HepG2 (cell line): Measurements from ENCODE around the gene PRR27. TPM values are rescaled to one million over a fixed set of nuclear protein-coding genes. Genes with fewer than 3 reads are reported as not detected.

Experiments used
- ATAC-seq: fragments of 200-7000 bp; cut with Tn5 transposase; 3 replicates; pipeline ENCODE4 v1.9.1; 2020; ENCODE audit warnings: mild to moderate bottlenecking, moderate library complexity
- BruUV-seq: library from RNA; stranded (reverse); fragments of 400-500 nt; replicated peaks from 2 replicates; lab custom pipeline; 2021; lab: Mats Ljungman, UMichigan
- CTCF ChIA-PET: fragments of 300-600 bp; formaldehyde crosslinking; extraction: SDS; loops from one replicate; lab custom pipeline; 2021; ENCODE audit warnings: low total read pairs, inconsistent platforms, low intra/inter-chr PET ratio; lab: Yijun Ruan, JAX
- POLR2A ChIA-PET: fragments of 350-600 bp; sonication (Branson Sonifier 250); formaldehyde crosslinking; loops from one replicate; lab custom pipeline; 2020; ENCODE audit warnings: antibody characterized with exemption, inconsistent platforms; lab: Yijun Ruan, JAX
- DNase-seq: peaks from one replicate; pipeline ENCODE4 v3.0.0-alpha.2; 2015; ENCODE audit warnings: low spot score
- FAIRE-seq: peaks from 3 replicates; lab custom pipeline; 2011; peaks lifted over from hg19 to GRCh38; lab: Jason Lieb, UNC
- H2AFZ ChIP-seq: one replicate; pipeline ENCODE4 v1.6.1; 2011; ENCODE audit warnings: low read length, inconsistent platforms
- H3K27ac ChIP-seq: fragments of 300-600 bp; 3 replicates; pipeline ENCODE4 v1.8.0; 2011; ENCODE audit warnings: mixed run types, mild to moderate bottlenecking, mixed read lengths, low read length, inconsistent platforms; ENCODE audit not compliant: insufficient read depth; ENCODE audit errors: extremely low read length
- H3K27me3 ChIP-seq, 2 experiments: fragments of 200-600 bp in 1 of 2; 2 replicates in 1 of 2; 3 replicates in 1 of 2; pipeline versions ENCODE4 v1.6.0 to v1.8.0; 2011; ENCODE audit warnings: low read length in 2 of 2, mild to moderate bottlenecking in 2 of 2, moderate library complexity in 2 of 2, inconsistent platforms in 1 of 2; ENCODE audit not compliant: insufficient read depth in 2 of 2, control insufficient read depth in 1 of 2
- H3K36me3 ChIP-seq, 2 experiments: fragments of 200-600 bp in 1 of 2; replicated peaks in 1 of 2; 2 replicates in 1 of 2; 3 replicates in 1 of 2; pipeline versions ENCODE4 v1.5.1 to v1.8.0; 2011; ENCODE audit warnings: low read length in 2 of 2, inconsistent platforms in 1 of 2; ENCODE audit not compliant: insufficient read depth in 2 of 2, control insufficient read depth in 1 of 2
- H3K4me1 ChIP-seq: 2 replicates; pipeline ENCODE4 v1.5.1; 2012; ENCODE audit warnings: low read length, inconsistent platforms; ENCODE audit not compliant: insufficient read depth
- H3K4me2 ChIP-seq: 2 replicates; pipeline ENCODE4 v1.6.0; 2011; ENCODE audit warnings: low read depth, low read length, inconsistent platforms
- H3K4me3 ChIP-seq, 3 experiments: fragments of 200-600 bp in 1 of 3; sonication (generic), shearing (Covaris generic) in 1 of 3; replicated peaks in 1 of 3; 2 replicates each; pipeline ENCODE4 v1.5.1; 2011 to 2016; ENCODE audit warnings: low read length in 3 of 3, inconsistent platforms in 2 of 3, low read depth in 2 of 3, mild to moderate bottlenecking in 2 of 3, control low read depth in 1 of 3, mixed read lengths in 1 of 3; ENCODE audit not compliant: insufficient read depth in 1 of 3
- H3K79me2 ChIP-seq: one replicate; pipeline ENCODE4 v1.6.1; 2011; ENCODE audit warnings: low read length, inconsistent platforms; ENCODE audit not compliant: insufficient read depth
- H3K9ac ChIP-seq: 2 replicates; pipeline ENCODE4 v1.6.0; 2011; ENCODE audit warnings: mild to moderate bottlenecking, low read depth, low read length, inconsistent platforms; ENCODE audit not compliant: insufficient read depth
- H3K9me3 ChIP-seq: 2 replicates; pipeline ENCODE4 v1.5.1; 2012; ENCODE audit warnings: mild to moderate bottlenecking, low read length
- H4K20me1 ChIP-seq: 2 replicates; pipeline ENCODE4 v1.6.0; 2011; ENCODE audit warnings: inconsistent platforms, mild to moderate bottlenecking, low read length, moderate library complexity; ENCODE audit not compliant: insufficient read depth
- AGO2 ChIP-seq: fragments of 200-400 bp; formaldehyde crosslinking; optimal IDR thresholded peaks from 2 replicates; pipeline ENCODE3; 2017; ENCODE audit warnings: mild to moderate bottlenecking, low read depth, low read length, moderate library complexity
- CEBPB ChIP-seq: IDR thresholded peaks from 2 replicates; pipeline ENCODE4 v1.6.1; 2011; ENCODE audit warnings: low read depth, low read length, improper control_type of control experiment, borderline replicate concordance
- DDIT3 ChIP-seq: sonication (generic); formaldehyde crosslinking; IDR thresholded peaks from 2 replicates; pipeline ENCODE4 v1.4.0; 2020; ENCODE audit warnings: mild to moderate bottlenecking, missing genetic modification reagents
- E2F5 ChIP-seq: sonication (generic); formaldehyde crosslinking; conservative IDR thresholded peaks from 2 replicates; pipeline ENCODE4 v1.4.0; 2020; ENCODE audit warnings: missing genetic modification reagents
- EZH2 ChIP-seq: conservative IDR thresholded peaks from 2 replicates; pipeline ENCODE4 v1.6.1; 2012; ENCODE audit warnings: mild to moderate bottlenecking, low read depth, low read length, moderate library complexity
- GATAD2A ChIP-seq: IDR thresholded peaks from 2 replicates; pipeline ENCODE4 v1.6.1; 2016
- ISX ChIP-seq: sonication (generic); formaldehyde crosslinking; conservative IDR thresholded peaks from 2 replicates; pipeline ENCODE4 v1.5.0; 2020; ENCODE audit warnings: missing genetic modification reagents
- SCMH1 ChIP-seq: sonication (generic); formaldehyde crosslinking; IDR thresholded peaks from 2 replicates; pipeline ENCODE4 v1.9.0; 2021; ENCODE audit warnings: missing genetic modification reagents, mild to moderate bottlenecking, borderline replicate concordance
- SUZ12 ChIP-seq: fragments of 150-350 bp; IDR thresholded peaks from 2 replicates; pipeline ENCODE4 v1.6.1; 2014; ENCODE audit warnings: low read depth, low read length
- TBX3 ChIP-seq: fragments of 450-650 bp; IDR thresholded peaks from 2 replicates; pipeline ENCODE4 v1.6.1; 2017; ENCODE audit warnings: antibody characterized with exemption, mild to moderate bottlenecking, inconsistent platforms, borderline replicate concordance
- ZNF557 ChIP-seq: sonication (generic); formaldehyde crosslinking; IDR thresholded peaks from 2 replicates; pipeline ENCODE4 v1.4.0; 2020; ENCODE audit warnings: missing genetic modification reagents
- ZNF775 ChIP-seq: sonication (generic); formaldehyde crosslinking; IDR thresholded peaks from 2 replicates; pipeline ENCODE4 v1.4.0; 2020; ENCODE audit warnings: missing genetic modification reagents, mild to moderate bottlenecking, moderate library complexity, borderline replicate concordance
- ZUFSP ChIP-seq: sonication (generic); formaldehyde crosslinking; IDR thresholded peaks from 2 replicates; pipeline ENCODE4 v1.9.0; 2021; ENCODE audit warnings: missing genetic modification reagents, mild to moderate bottlenecking, borderline replicate concordance
- ZXDC ChIP-seq: sonication (generic); formaldehyde crosslinking; IDR thresholded peaks from 2 replicates; pipeline ENCODE4 v1.5.0; 2020; ENCODE audit warnings: mild to moderate bottlenecking, missing genetic modification reagents
- WGBS: methylation state at CpG from one replicate; pipeline ENCODE4 v1.1.6; 2017; ENCODE audit warnings: low lambda C conversion rate; 5-methylcytosine and 5-hydroxymethylcytosine counted together
- in situ Hi-C: cut with HindIII; loops from 2 replicates; pipeline ENCODE4 v1.10.0; 2017; ENCODE audit warnings: low pct_unique_long_range_greater_than_20kb; ENCODE audit not compliant: extremely low pct_ligation_motif_present
- intact Hi-C: fragments of 100-400 bp; cut with micrococcal nuclease; formaldehyde crosslinking; loops from one replicate; pipeline ENCODE4 v1.10.0; 2022; ENCODE audit not compliant: unreplicated experiment
- polyA plus RNA-seq, 8 experiments: library from polyadenylated mRNA; depleted of rRNA in 3 of 8; stranded (reverse) in 7 of 8; unstranded in 1 of 8; fragments of >200 nt; fragmentation: Illumina TruSeq in 4 of 8; extraction: Trizol in 4 of 8; gene quantifications; 2 replicates each; pipeline versions ENCODE4 v1.2.1 to v1.2.3, GENCODE V29; 2011 to 2016; ENCODE audit warnings: low read depth in 4 of 8, missing spikeins in 1 of 8, mixed read lengths in 1 of 8; ENCODE audit not compliant: insufficient read depth in 1 of 8
- total RNA-seq, 5 experiments: library from RNA; depleted of rRNA; stranded (reverse); fragments of >200 nt; fragmentation: Illumina TruSeq; extraction: Trizol; gene quantifications; 2 replicates each; pipeline ENCODE4 v1.2.3, GENCODE V29; 2016; ENCODE audit warnings: low read depth in 1 of 5

The PRR27 gene
- total and polyA plus RNA-seq, 2 of the 13 experiments (the other 11 are each of a cell fraction or from before 2014, with no cell fraction given) = not detected

GRCh38 chr4:70195425-70195824 is 41.4 kb downstream of the PRR27 start, which contains the start of gene ODAM:
Gene ODAM, plus strand, starts transcription at chr4:70195725. Its CDS starts 819 bp downstream, at chr4:70196544.
- intact Hi-C loops (no loop called here), in situ Hi-C loops (no loop called here)
- no peak for FAIRE-seq
- Histone ChIP-seq H3K27ac (no peak within 1 kb of the TSS), H3K4me1 (peaks cover 70% of the 10 kb centered on the region), H3K36me3 (no peaks in the 10 kb centered on the region), H3K4me2 (no peak within 1 kb of the TSS), H3K27me3 (no peaks in the 10 kb centered on the region), H3K4me3 (no peak within 1 kb of the TSS), H2AFZ (no peak within 1 kb of the TSS), H3K79me2 (no peaks in the 10 kb centered on the region), H3K9me3 (peaks cover 10% of the 10 kb centered on the region; the same call in 1 of the 2 replicates), H4K20me1 (no peaks in the 10 kb centered on the region), H3K9ac (no peak within 1 kb of the TSS)
- no peak for DNase-seq
- ATAC-seq = no peak
- no TSS peak for BruUV-seq
- ChIA-PET CTCF (no interaction called here), POLR2A (no interaction called here)
- TF ChIP-seq SCMH1 (CRISPR knock-in tag) (no peak), ZNF557 (CRISPR knock-in tag) (no peak), DDIT3 (CRISPR knock-in tag) (no peak)
- WGBS = 98% methylated on average over 1 of the region's 1 CpG

- Histone ChIP-seq H2AFZ (no peak overlapping the region), H3K4me1 (peaks cover 81% of the 10 kb centered on the region), H3K4me2 (no peak overlapping the region), H3K79me2 (no peaks in the 10 kb centered on the region), H3K9me3 (peaks cover 1% of the 10 kb centered on the region; the same call in 1 of the 2 replicates), H3K9ac (no peak overlapping the region), H3K27me3 (no peaks in the 10 kb centered on the region), H3K27ac (peak overlapping the region; percentile 76), H3K4me3 (no peak overlapping the region), H3K36me3 (no peaks in the 10 kb centered on the region), H4K20me1 (no peaks in the 10 kb centered on the region)
- ATAC-seq = no peak
- FAIRE-seq = peak; percentile 4
- 83% methylated on average over 2 of the region's 2 CpGs for WGBS
- in situ Hi-C loops = no loop called here
- no peak for DNase-seq
- ChIA-PET POLR2A (no interaction called here), CTCF (no interaction called here)
- intact Hi-C loops = no loop called here
- no TSS peak for BruUV-seq
- TF ChIP-seq E2F5 (CRISPR knock-in tag) = no peak
- TF ChIP-seq SUZ12 = no peak
- TF ChIP-seq EZH2 = no peak
- no peak for TF ChIP-seq ZNF775
- peak; percentile 68 for TF ChIP-seq CEBPB
- TF ChIP-seq AGO2 = no peak
- no peak for TF ChIP-seq ISX
- no peak for TF ChIP-seq ZXDC (CRISPR knock-in tag)
- TF ChIP-seq ZUFSP (CRISPR knock-in tag) = no peak
- no peak for TF ChIP-seq TBX3
- TF ChIP-seq GATAD2A = 0 out of 2 replicates have a peak, but pooled peaks have one; percentile 35
Observed at GRCh38 chr4:70196857-70197256, 42.8 kb downstream of the PRR27 start.
